Measurements from ENCODE around the gene CFAP99.

DNA sequence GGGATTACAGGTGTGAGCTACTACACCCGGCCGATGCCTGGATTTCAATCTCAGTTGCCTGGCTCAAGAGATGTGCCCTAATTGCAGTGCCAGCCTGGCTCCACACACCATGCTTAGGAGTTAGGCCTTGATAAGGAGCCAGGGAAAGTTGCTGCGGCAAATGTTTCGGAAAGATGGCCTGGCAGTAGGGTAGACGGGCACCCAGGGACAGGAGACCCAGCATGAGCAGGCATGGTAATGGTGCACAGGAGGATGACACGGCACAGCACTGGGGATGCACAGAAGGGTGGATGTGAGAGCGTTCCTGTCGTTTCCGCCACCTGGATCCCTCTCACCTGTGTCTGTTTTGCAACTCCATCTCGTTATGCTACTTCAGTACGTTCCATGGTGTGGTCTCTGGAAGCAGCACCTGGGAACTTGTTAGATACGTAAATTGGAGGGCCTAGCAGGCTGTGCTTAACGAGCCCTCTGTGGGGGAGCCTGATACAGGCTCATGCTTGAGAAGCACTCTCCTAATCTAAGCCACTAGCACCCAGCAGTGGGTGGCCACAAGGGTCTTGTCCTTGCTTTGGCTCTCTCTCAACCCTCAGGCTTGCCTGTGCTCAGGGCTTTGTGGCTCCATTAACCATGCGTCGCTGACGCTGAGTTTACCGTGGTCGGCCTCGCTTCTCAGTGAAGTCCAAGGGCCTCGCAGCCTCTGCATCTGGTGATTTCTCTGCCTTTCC, 70.5 kb downstream of the CFAP99 start:
- TF ChIP-seq POLR2AphosphoS5 (IDR thresholded peaks at IDR 0.05; ENCODE audit: low read depth) = no peak
- TF ChIP-seq EZH2 (IDR thresholded peaks at IDR 0.05; ENCODE audit: low read depth, unreplicated experiment) = no peak
- TF ChIP-seq, protein P1, sequence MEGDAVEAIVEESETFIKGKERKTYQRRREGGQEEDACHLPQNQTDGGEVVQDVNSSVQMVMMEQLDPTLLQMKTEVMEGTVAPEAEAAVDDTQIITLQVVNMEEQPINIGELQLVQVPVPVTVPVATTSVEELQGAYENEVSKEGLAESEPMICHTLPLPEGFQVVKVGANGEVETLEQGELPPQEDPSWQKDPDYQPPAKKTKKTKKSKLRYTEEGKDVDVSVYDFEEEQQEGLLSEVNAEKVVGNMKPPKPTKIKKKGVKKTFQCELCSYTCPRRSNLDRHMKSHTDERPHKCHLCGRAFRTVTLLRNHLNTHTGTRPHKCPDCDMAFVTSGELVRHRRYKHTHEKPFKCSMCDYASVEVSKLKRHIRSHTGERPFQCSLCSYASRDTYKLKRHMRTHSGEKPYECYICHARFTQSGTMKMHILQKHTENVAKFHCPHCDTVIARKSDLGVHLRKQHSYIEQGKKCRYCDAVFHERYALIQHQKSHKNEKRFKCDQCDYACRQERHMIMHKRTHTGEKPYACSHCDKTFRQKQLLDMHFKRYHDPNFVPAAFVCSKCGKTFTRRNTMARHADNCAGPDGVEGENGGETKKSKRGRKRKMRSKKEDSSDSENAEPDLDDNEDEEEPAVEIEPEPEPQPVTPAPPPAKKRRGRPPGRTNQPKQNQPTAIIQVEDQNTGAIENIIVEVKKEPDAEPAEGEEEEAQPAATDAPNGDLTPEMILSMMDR (conservative IDR thresholded peaks at IDR 0.05; ENCODE audit: low read depth in 2 of 2) = no peak
- no peak for TF ChIP-seq ZNF114 (CRISPR knock-in tag; IDR thresholded peaks at IDR 0.05)
- TF ChIP-seq, protein P2, sequence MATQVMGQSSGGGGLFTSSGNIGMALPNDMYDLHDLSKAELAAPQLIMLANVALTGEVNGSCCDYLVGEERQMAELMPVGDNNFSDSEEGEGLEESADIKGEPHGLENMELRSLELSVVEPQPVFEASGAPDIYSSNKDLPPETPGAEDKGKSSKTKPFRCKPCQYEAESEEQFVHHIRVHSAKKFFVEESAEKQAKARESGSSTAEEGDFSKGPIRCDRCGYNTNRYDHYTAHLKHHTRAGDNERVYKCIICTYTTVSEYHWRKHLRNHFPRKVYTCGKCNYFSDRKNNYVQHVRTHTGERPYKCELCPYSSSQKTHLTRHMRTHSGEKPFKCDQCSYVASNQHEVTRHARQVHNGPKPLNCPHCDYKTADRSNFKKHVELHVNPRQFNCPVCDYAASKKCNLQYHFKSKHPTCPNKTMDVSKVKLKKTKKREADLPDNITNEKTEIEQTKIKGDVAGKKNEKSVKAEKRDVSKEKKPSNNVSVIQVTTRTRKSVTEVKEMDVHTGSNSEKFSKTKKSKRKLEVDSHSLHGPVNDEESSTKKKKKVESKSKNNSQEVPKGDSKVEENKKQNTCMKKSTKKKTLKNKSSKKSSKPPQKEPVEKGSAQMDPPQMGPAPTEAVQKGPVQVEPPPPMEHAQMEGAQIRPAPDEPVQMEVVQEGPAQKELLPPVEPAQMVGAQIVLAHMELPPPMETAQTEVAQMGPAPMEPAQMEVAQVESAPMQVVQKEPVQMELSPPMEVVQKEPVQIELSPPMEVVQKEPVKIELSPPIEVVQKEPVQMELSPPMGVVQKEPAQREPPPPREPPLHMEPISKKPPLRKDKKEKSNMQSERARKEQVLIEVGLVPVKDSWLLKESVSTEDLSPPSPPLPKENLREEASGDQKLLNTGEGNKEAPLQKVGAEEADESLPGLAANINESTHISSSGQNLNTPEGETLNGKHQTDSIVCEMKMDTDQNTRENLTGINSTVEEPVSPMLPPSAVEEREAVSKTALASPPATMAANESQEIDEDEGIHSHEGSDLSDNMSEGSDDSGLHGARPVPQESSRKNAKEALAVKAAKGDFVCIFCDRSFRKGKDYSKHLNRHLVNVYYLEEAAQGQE (IDR thresholded peaks at IDR 0.05; ENCODE audit: unreplicated experiment) = no peak
- no peak for TF ChIP-seq STAT1 (IDR thresholded peaks at IDR 0.05; ENCODE audit: unreplicated experiment)
- TF ChIP-seq EZH2phosphoT487 (IDR thresholded peaks at IDR 0.05; ENCODE audit: unreplicated experiment) = no peak
- TF ChIP-seq JUNB (IDR thresholded peaks at IDR 0.05; ENCODE audit: unreplicated experiment) = no peak
- no peak for TF ChIP-seq CREB1 (CRISPR knock-in tag; IDR thresholded peaks at IDR 0.05; ENCODE audit: low read depth)

Measured in GM23338 (cell line).